ENCODE results near the gene DEFB115.

DEFB115 gene, protein sequence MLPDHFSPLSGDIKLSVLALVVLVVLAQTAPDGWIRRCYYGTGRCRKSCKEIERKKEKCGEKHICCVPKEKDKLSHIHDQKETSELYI

DNA sequence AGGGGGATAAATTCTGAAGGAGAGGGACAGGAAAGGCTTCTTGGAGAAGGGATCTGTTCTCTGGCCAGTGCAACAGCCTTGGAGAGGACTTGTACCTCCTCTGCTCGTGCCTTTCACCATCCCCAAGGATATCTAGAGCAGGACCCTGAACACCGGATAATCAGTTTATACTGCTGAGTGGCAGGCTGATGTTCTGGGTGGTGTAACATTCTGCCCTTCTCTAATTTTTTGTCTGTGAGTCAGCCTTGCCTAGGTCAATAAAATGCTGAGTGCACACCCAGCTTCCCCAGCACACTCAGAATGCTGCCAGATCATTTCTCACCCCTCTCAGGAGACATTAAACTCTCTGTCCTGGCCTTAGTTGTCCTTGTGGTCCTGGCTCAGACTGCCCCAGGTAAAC lies at the start of gene DEFB115:
Gene DEFB115, plus strand, starts transcription at position 301 of the 400 bp plus-strand sequence. Its CDS starts 0 bp downstream, at position 301.
- TF ChIP-seq FOXK2 (IDR thresholded peaks at IDR 0.05) (no peak), SUZ12 (IDR thresholded peaks at IDR 0.05) (no peak), SP1 (IDR thresholded peaks at IDR 0.05) (no peak), ZNF384 (IDR thresholded peaks at IDR 0.05) (no peak), BHLHE40 (IDR thresholded peaks at IDR 0.05; ENCODE audit: borderline replicate concordance) (no peak), FOXA1 (IDR thresholded peaks at IDR 0.05) (no peak), CTBP1 (IDR thresholded peaks at IDR 0.05; ENCODE audit: borderline replicate concordance) (no peak)
- DNase-seq (ENCODE audit: extremely low spot score): no peak
- ChIA-PET CTCF (no interaction called here), POLR2A (no interaction called here)

DNA sequence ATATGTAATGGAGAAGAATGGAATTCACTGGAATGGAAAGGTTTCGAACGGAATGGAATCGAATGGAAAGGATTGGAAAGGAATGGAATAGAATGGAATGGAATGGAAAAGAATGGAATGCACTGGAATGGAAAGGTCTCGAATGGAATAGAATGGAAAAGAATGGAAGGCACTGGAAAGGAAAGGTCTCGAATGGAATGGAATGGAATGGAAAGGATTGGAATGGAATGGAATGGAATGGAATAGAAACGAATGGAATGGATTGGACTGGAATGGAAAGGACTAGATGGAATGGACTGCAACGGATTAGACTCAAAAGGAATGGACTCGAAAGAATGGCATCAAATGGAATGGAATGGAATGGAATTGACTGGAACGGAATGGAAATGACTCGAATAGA lies 20.5 kb upstream of the DEFB115 start:
- ChIA-PET CTCF (no interaction called here), POLR2A (no interaction called here)
- DNase-seq (ENCODE audit: extremely low spot score): no peak
- TF ChIP-seq SUZ12 (IDR thresholded peaks at IDR 0.05) (no peak), FOXA1 (IDR thresholded peaks at IDR 0.05) (no peak), L3MBTL2 (conservative IDR thresholded peaks at IDR 0.05) (no peak), BHLHE40 (IDR thresholded peaks at IDR 0.05; ENCODE audit: borderline replicate concordance) (no peak), CTBP1 (IDR thresholded peaks at IDR 0.05; ENCODE audit: borderline replicate concordance) (no peak), LEF1 (IDR thresholded peaks at IDR 0.05; ENCODE audit: borderline replicate concordance) (no peak), ARNT (IDR thresholded peaks at IDR 0.05) (no peak), FOXM1 (IDR thresholded peaks at IDR 0.05; ENCODE audit: borderline replicate concordance) (no peak), ZNF384 (IDR thresholded peaks at IDR 0.05) (no peak), TARDBP (IDR thresholded peaks at IDR 0.05) (no peak), NFRKB (IDR thresholded peaks at IDR 0.05) (no peak), HDGF (IDR thresholded peaks at IDR 0.05; ENCODE audit: borderline replicate concordance) (no peak), SP1 (IDR thresholded peaks at IDR 0.05) (no peak), ELF4 (IDR thresholded peaks at IDR 0.05) (no peak), FOXK2 (IDR thresholded peaks at IDR 0.05) (no peak)
- TF ChIP-seq, protein P1, sequence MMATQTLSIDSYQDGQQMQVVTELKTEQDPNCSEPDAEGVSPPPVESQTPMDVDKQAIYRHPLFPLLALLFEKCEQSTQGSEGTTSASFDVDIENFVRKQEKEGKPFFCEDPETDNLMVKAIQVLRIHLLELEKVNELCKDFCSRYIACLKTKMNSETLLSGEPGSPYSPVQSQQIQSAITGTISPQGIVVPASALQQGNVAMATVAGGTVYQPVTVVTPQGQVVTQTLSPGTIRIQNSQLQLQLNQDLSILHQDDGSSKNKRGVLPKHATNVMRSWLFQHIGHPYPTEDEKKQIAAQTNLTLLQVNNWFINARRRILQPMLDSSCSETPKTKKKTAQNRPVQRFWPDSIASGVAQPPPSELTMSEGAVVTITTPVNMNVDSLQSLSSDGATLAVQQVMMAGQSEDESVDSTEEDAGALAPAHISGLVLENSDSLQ (IDR thresholded peaks at IDR 0.05): no peak

GRCh38 chr20:31237763-31238162 lies 19.7 kb upstream of the DEFB115 start:
- POLR2A ChIA-PET: no interaction called here
- no peak for TF ChIP-seq ARNT (IDR thresholded peaks at IDR 0.05)
- TF ChIP-seq TARDBP (IDR thresholded peaks at IDR 0.05): no peak
- no peak for TF ChIP-seq L3MBTL2 (conservative IDR thresholded peaks at IDR 0.05)
- no peak for TF ChIP-seq NFRKB (IDR thresholded peaks at IDR 0.05)
- no peak for TF ChIP-seq HDGF (IDR thresholded peaks at IDR 0.05; ENCODE audit: borderline replicate concordance)
- TF ChIP-seq BHLHE40 (IDR thresholded peaks at IDR 0.05; ENCODE audit: borderline replicate concordance): no peak
- TF ChIP-seq FOXA1 (IDR thresholded peaks at IDR 0.05): no peak
- no peak for TF ChIP-seq FOXM1 (IDR thresholded peaks at IDR 0.05; ENCODE audit: borderline replicate concordance)
- no peak for TF ChIP-seq SUZ12 (IDR thresholded peaks at IDR 0.05)
- DNase-seq (ENCODE audit: extremely low spot score): no peak
- CTCF ChIA-PET: no interaction called here

- CTCF ChIA-PET: no interaction called here
- no peak for DNase-seq (ENCODE audit: extremely low spot score)
- TF ChIP-seq NFRKB (IDR thresholded peaks at IDR 0.05) (no peak), HDGF (IDR thresholded peaks at IDR 0.05; ENCODE audit: borderline replicate concordance) (no peak), LEF1 (IDR thresholded peaks at IDR 0.05; ENCODE audit: borderline replicate concordance) (no peak), FOXM1 (IDR thresholded peaks at IDR 0.05; ENCODE audit: borderline replicate concordance) (no peak), ELF4 (IDR thresholded peaks at IDR 0.05) (no peak), ARNT (IDR thresholded peaks at IDR 0.05) (no peak), SUZ12 (IDR thresholded peaks at IDR 0.05) (no peak), FOXA1 (IDR thresholded peaks at IDR 0.05) (no peak), BHLHE40 (IDR thresholded peaks at IDR 0.05; ENCODE audit: borderline replicate concordance) (no peak), L3MBTL2 (conservative IDR thresholded peaks at IDR 0.05) (no peak), SP1 (IDR thresholded peaks at IDR 0.05) (no peak), ZNF384 (IDR thresholded peaks at IDR 0.05) (no peak), FOXK2 (IDR thresholded peaks at IDR 0.05) (no peak), CTBP1 (IDR thresholded peaks at IDR 0.05; ENCODE audit: borderline replicate concordance) (no peak), TARDBP (IDR thresholded peaks at IDR 0.05) (no peak)
- TF ChIP-seq, protein P1 (IDR thresholded peaks at IDR 0.05): no peak
- POLR2A ChIA-PET: no interaction called here
These were observed 18.3 kb upstream of the DEFB115 start for GRCh38 chr20:31239139-31239538.

DNA sequence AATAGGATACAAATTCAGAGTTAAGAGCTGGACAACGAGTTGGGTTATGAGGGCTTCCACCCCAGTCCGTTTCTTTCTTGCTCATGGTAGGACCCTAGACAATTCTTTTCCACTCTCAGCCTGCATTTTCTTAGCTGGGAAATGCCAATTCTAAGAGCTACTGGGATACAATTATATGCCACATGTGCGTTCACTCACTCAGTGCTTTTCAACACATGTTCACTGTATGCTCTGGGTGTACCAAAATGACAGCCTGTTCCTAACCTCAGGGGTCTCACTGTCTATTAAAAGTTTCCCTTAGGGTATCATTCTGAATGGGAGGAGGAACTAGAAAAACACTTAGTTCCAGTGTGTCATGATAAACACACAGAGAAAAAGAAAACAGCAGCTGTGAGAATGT lies 505 bp upstream of the DEFB115 start:
- ChIA-PET POLR2A (no interaction called here), CTCF (no interaction called here)
- DNase-seq (ENCODE audit: extremely low spot score): no peak
- no peak for TF ChIP-seq SUZ12 (IDR thresholded peaks at IDR 0.05)
- TF ChIP-seq, protein P1 (IDR thresholded peaks at IDR 0.05): no peak
- no peak for TF ChIP-seq NFRKB (IDR thresholded peaks at IDR 0.05)
- no peak for TF ChIP-seq FOXM1 (IDR thresholded peaks at IDR 0.05; ENCODE audit: borderline replicate concordance)
- no peak for TF ChIP-seq FOXA1 (IDR thresholded peaks at IDR 0.05)
- TF ChIP-seq ZNF384 (IDR thresholded peaks at IDR 0.05): no peak

DNA sequence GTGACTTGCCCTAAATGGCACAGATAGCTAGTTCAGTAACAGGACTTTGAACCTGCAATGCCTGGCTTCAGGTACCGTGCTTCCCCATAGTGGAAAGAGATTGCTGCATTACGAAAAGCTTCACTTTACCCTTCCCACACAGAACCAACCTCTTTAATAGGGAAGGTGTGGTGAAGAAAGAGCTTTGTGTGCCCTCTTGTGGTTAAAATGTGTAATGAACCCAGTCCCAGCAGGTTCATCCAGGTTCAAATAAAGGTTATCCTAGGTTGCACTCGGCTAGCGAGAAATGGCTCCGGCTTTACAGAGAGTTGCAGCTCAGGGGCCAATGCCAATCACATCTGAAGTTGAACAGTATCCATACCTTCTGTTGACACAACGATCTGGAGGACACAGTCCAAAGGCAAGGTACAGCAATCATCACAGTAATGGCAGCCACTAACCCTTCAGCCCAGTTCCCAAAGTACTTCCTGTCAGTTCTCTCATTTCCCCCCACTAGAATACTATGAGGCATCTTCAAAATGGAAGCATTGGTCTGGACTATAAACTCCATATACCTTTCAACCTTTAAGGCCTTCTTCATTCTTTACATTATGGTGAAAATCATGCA lies 3.0 kb downstream of the DEFB115 start:
- TF ChIP-seq FOXK2 (IDR thresholded peaks at IDR 0.05): no peak
- TF ChIP-seq ZNF384 (IDR thresholded peaks at IDR 0.05): no peak
- no peak for TF ChIP-seq ARNT (IDR thresholded peaks at IDR 0.05)
- no peak for TF ChIP-seq LEF1 (IDR thresholded peaks at IDR 0.05; ENCODE audit: borderline replicate concordance)
- no peak for TF ChIP-seq TARDBP (IDR thresholded peaks at IDR 0.05)
- no peak for TF ChIP-seq HDGF (IDR thresholded peaks at IDR 0.05; ENCODE audit: borderline replicate concordance)
- no peak for TF ChIP-seq SUZ12 (IDR thresholded peaks at IDR 0.05)
- TF ChIP-seq, protein P1 (IDR thresholded peaks at IDR 0.05): no peak
- no peak for TF ChIP-seq NFRKB (IDR thresholded peaks at IDR 0.05)
- TF ChIP-seq ELF4 (IDR thresholded peaks at IDR 0.05): no peak
- no peak for TF ChIP-seq BHLHE40 (IDR thresholded peaks at IDR 0.05; ENCODE audit: borderline replicate concordance)
- TF ChIP-seq FOXM1 (IDR thresholded peaks at IDR 0.05; ENCODE audit: borderline replicate concordance): no peak
- ChIA-PET CTCF (interaction anchor here (1.2 to 1.9 kb wide), 2 partner anchors 11 to 14 kb away, joined by 3 to 4 read pairs; no protein-coding TSS in a partner anchor), POLR2A (no interaction called here)
- DNase-seq (ENCODE audit: extremely low spot score): peak; percentile 44

Data from HEK293T (cell line).